HEK293 (cell line): ENCODE measurements around the gene ZNF217.

ENCODE experiments used
- GLI4 ChIP-seq: fragments of 450-650 bp; formaldehyde crosslinking; IDR thresholded peaks from 2 replicates; pipeline ENCODE4 v1.5.1; 2016; ENCODE audit warnings: missing biosample characterization, missing genetic modification characterization
- GLIS2 ChIP-seq: fragments of 450-650 bp; formaldehyde crosslinking; IDR thresholded peaks from 2 replicates; pipeline ENCODE4 v1.5.1; 2016; ENCODE audit warnings: missing biosample characterization, missing genetic modification characterization
- IKZF3 ChIP-seq: fragments of 450-650 bp; IDR thresholded peaks from 2 replicates; pipeline ENCODE4 v1.5.0; 2018; ENCODE audit warnings: missing biosample characterization, mild to moderate bottlenecking, missing genetic modification characterization, moderate library complexity
- MYNN ChIP-seq: fragments of 450-650 bp; formaldehyde crosslinking; IDR thresholded peaks from 2 replicates; pipeline ENCODE4 v1.5.1; 2016; ENCODE audit warnings: missing biosample characterization, missing genetic modification characterization, borderline replicate concordance
- SALL2 ChIP-seq: fragments of 450-650 bp; formaldehyde crosslinking; IDR thresholded peaks from 2 replicates; pipeline ENCODE4 v1.5.0; 2017; ENCODE audit warnings: missing biosample characterization, mild to moderate bottlenecking, missing genetic modification characterization, borderline replicate concordance
- SETDB1 ChIP-seq: IDR thresholded peaks from one replicate; pipeline ENCODE4 v1.6.1; 2017; ENCODE audit warnings: mild to moderate bottlenecking, low read length, moderate library complexity, mixed read lengths; ENCODE audit not compliant: insufficient read length
- SP2 ChIP-seq: fragments of 450-650 bp; formaldehyde crosslinking; IDR thresholded peaks from 2 replicates; pipeline ENCODE4 v1.5.1; 2016; ENCODE audit warnings: missing biosample characterization, missing genetic modification characterization
- ZBTB21 ChIP-seq: fragments of 450-650 bp; formaldehyde crosslinking; IDR thresholded peaks from 2 replicates; pipeline ENCODE4 v1.5.1; 2017; ENCODE audit warnings: missing biosample characterization, missing genetic modification characterization
- ZBTB8A ChIP-seq: fragments of 450-650 bp; formaldehyde crosslinking; IDR thresholded peaks from 2 replicates; pipeline ENCODE4 v1.5.1; 2016; ENCODE audit warnings: missing biosample characterization, missing genetic modification characterization
- ZFP37 ChIP-seq: fragments of 450-650 bp; formaldehyde crosslinking; IDR thresholded peaks from 2 replicates; pipeline ENCODE4 v1.5.1; 2016; ENCODE audit warnings: missing biosample characterization, missing genetic modification characterization
- ZNF10 ChIP-seq: fragments of 450-650 bp; formaldehyde crosslinking; IDR thresholded peaks from 2 replicates; pipeline ENCODE4 v1.5.1; 2017; ENCODE audit warnings: missing biosample characterization, missing genetic modification characterization
- ZNF121 ChIP-seq: fragments of 450-650 bp; formaldehyde crosslinking; IDR thresholded peaks from 2 replicates; pipeline ENCODE4 v1.5.1; 2016; ENCODE audit warnings: missing biosample characterization, missing genetic modification characterization
- ZNF184 ChIP-seq: fragments of 450-650 bp; IDR thresholded peaks from 2 replicates; pipeline ENCODE4 v1.5.1; 2018; ENCODE audit warnings: missing biosample characterization, mild to moderate bottlenecking, missing genetic modification characterization
- ZNF274 ChIP-seq, 2 experiments: fragments of 200-500 bp in 1 of 2; fragments of 450-650 bp in 1 of 2; sonication (Bioruptor generic) in 1 of 2; formaldehyde crosslinking in 1 of 2; IDR thresholded peaks; 2 replicates each; pipeline versions ENCODE4 v1.5.1 to v1.6.1; 2014 to 2016; ENCODE audit warnings: borderline replicate concordance in 1 of 2, inconsistent platforms in 1 of 2, low read length in 1 of 2, missing biosample characterization in 1 of 2, missing genetic modification characterization in 1 of 2
- ZNF280C ChIP-seq: fragments of 450-650 bp; formaldehyde crosslinking; IDR thresholded peaks from 2 replicates; pipeline ENCODE4 v1.5.1; 2016; ENCODE audit warnings: missing biosample characterization, missing genetic modification characterization
- ZNF311 ChIP-seq: fragments of 450-650 bp; formaldehyde crosslinking; IDR thresholded peaks from 2 replicates; pipeline ENCODE4 v1.5.1; 2017; ENCODE audit warnings: missing biosample characterization, missing genetic modification characterization, borderline replicate concordance
- ZNF366 ChIP-seq: fragments of 450-650 bp; formaldehyde crosslinking; conservative IDR thresholded peaks from 2 replicates; pipeline ENCODE4 v1.5.1; 2016; ENCODE audit warnings: missing biosample characterization, missing genetic modification characterization
- ZNF394 ChIP-seq: fragments of 450-650 bp; formaldehyde crosslinking; IDR thresholded peaks from 2 replicates; pipeline ENCODE4 v1.5.1; 2016; ENCODE audit warnings: missing biosample characterization, missing genetic modification characterization, mild to moderate bottlenecking, moderate library complexity, borderline replicate concordance
- ZNF473 ChIP-seq: fragments of 450-650 bp; formaldehyde crosslinking; IDR thresholded peaks from 2 replicates; pipeline ENCODE4 v1.5.1; 2017; ENCODE audit warnings: missing biosample characterization, missing genetic modification characterization
- ZNF555 ChIP-seq: fragments of 450-650 bp; formaldehyde crosslinking; conservative IDR thresholded peaks from 2 replicates; pipeline ENCODE4 v1.5.1; 2017; ENCODE audit warnings: missing biosample characterization, mild to moderate bottlenecking, missing genetic modification characterization, inconsistent platforms
- ZNF629 ChIP-seq: fragments of 450-650 bp; formaldehyde crosslinking; IDR thresholded peaks from 2 replicates; pipeline ENCODE4 v1.5.1; 2017; ENCODE audit warnings: missing biosample characterization, missing genetic modification characterization
- ZNF654 ChIP-seq: fragments of 450-650 bp; formaldehyde crosslinking; IDR thresholded peaks from 2 replicates; pipeline ENCODE4 v1.5.1; 2016; ENCODE audit warnings: low read depth, missing biosample characterization, missing genetic modification characterization
- ZNF660 ChIP-seq: fragments of 450-650 bp; IDR thresholded peaks from 2 replicates; pipeline ENCODE4 v1.5.1; 2018; ENCODE audit warnings: missing biosample characterization, mild to moderate bottlenecking, missing genetic modification characterization
- ZNF670 ChIP-seq: fragments of 450-650 bp; formaldehyde crosslinking; IDR thresholded peaks from 2 replicates; pipeline ENCODE4 v1.5.1; 2016; ENCODE audit warnings: missing biosample characterization, missing genetic modification characterization, low read depth
- ZNF701 ChIP-seq: fragments of 450-650 bp; formaldehyde crosslinking; IDR thresholded peaks from 2 replicates; pipeline ENCODE4 v1.5.1; 2016; ENCODE audit warnings: missing biosample characterization, missing genetic modification characterization
- ZNF768 ChIP-seq: fragments of 450-650 bp; formaldehyde crosslinking; IDR thresholded peaks from 2 replicates; pipeline ENCODE4 v1.5.1; 2018; ENCODE audit warnings: missing biosample characterization, mild to moderate bottlenecking, missing genetic modification characterization
- ZNF776 ChIP-seq: fragments of 450-650 bp; formaldehyde crosslinking; IDR thresholded peaks from 2 replicates; pipeline ENCODE4 v1.5.0; 2017; ENCODE audit warnings: missing biosample characterization, missing genetic modification characterization, borderline replicate concordance
- ZSCAN16 ChIP-seq: fragments of 450-650 bp; formaldehyde crosslinking; IDR thresholded peaks from 2 replicates; pipeline ENCODE4 v1.5.1; 2016; ENCODE audit warnings: missing biosample characterization, missing genetic modification characterization
- ZSCAN23 ChIP-seq: fragments of 450-650 bp; formaldehyde crosslinking; IDR thresholded peaks from 2 replicates; pipeline ENCODE4 v1.5.1; 2016; ENCODE audit warnings: missing biosample characterization, missing genetic modification characterization
- TF ChIP-seq, protein P1 (sequence below): fragments of 450-650 bp; formaldehyde crosslinking; IDR thresholded peaks from 2 replicates; pipeline ENCODE4 v1.5.1; 2017; ENCODE audit warnings: missing biosample characterization, missing genetic modification characterization
- TF ChIP-seq, protein P2 (sequence below): fragments of 450-650 bp; formaldehyde crosslinking; IDR thresholded peaks from 2 replicates; pipeline ENCODE4 v1.5.1; 2016; ENCODE audit warnings: missing biosample characterization, missing genetic modification characterization
- TF ChIP-seq, protein P3 (sequence below): fragments of 450-650 bp; formaldehyde crosslinking; IDR thresholded peaks from 2 replicates; pipeline ENCODE4 v1.5.1; 2016; ENCODE audit warnings: missing biosample characterization, missing genetic modification characterization
- TF ChIP-seq, protein P4 (sequence below): fragments of 450-650 bp; formaldehyde crosslinking; IDR thresholded peaks from 2 replicates; pipeline ENCODE4 v1.5.1; 2016; ENCODE audit warnings: missing biosample characterization, missing genetic modification characterization

The ZNF217 gene

GRCh38 chr20:53621482-53622246 lies 28.0 kb upstream of the ZNF217 start (continued):
- no peak for TF ChIP-seq ZNF768 (tag by site-specific recombination)
- TF ChIP-seq ZNF311 (tag by site-specific recombination), result no peak
- TF ChIP-seq ZNF660 (tag by site-specific recombination), result no peak
- TF ChIP-seq ZNF394 (tag by site-specific recombination), result peak; percentile 34; the same call in 1 of the 2 replicates
- peak; percentile 17 for TF ChIP-seq SP2 (tag by site-specific recombination)
- TF ChIP-seq MYNN (tag by site-specific recombination), result no peak
- TF ChIP-seq ZSCAN16 (tag by site-specific recombination), result no peak
- 0 out of 2 replicates have a peak, but pooled peaks have one; percentile 46 for TF ChIP-seq ZBTB21 (tag by site-specific recombination)
- no peak for TF ChIP-seq ZNF701 (tag by site-specific recombination)
- TF ChIP-seq, protein P1, sequence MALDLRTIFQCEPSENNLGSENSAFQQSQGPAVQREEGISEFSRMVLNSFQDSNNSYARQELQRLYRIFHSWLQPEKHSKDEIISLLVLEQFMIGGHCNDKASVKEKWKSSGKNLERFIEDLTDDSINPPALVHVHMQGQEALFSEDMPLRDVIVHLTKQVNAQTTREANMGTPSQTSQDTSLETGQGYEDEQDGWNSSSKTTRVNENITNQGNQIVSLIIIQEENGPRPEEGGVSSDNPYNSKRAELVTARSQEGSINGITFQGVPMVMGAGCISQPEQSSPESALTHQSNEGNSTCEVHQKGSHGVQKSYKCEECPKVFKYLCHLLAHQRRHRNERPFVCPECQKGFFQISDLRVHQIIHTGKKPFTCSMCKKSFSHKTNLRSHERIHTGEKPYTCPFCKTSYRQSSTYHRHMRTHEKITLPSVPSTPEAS, result no peak
- TF ChIP-seq ZNF10 (tag by site-specific recombination), result no peak
- TF ChIP-seq ZNF654 (tag by site-specific recombination), result no peak
- TF ChIP-seq GLIS2 (tag by site-specific recombination), result peak; percentile 81
- TF ChIP-seq SETDB1, result no peak
- no peak for TF ChIP-seq SALL2
- TF ChIP-seq ZBTB8A, result peak; percentile 87
- TF ChIP-seq, protein P2, sequence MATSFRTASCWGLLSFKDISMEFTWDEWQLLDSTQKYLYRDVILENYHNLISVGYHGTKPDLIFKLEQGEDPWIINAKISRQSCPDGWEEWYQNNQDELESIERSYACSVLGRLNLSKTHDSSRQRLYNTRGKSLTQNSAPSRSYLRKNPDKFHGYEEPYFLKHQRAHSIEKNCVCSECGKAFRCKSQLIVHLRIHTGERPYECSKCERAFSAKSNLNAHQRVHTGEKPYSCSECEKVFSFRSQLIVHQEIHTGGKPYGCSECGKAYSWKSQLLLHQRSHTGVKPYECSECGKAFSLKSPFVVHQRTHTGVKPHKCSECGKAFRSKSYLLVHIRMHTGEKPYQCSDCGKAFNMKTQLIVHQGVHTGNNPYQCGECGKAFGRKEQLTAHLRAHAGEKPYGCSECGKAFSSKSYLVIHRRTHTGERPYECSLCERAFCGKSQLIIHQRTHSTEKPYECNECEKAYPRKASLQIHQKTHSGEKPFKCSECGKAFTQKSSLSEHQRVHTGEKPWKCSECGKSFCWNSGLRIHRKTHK (tag by site-specific recombination), result no peak
- TF ChIP-seq ZSCAN23 (tag by site-specific recombination), result no peak
- TF ChIP-seq, protein P3, sequence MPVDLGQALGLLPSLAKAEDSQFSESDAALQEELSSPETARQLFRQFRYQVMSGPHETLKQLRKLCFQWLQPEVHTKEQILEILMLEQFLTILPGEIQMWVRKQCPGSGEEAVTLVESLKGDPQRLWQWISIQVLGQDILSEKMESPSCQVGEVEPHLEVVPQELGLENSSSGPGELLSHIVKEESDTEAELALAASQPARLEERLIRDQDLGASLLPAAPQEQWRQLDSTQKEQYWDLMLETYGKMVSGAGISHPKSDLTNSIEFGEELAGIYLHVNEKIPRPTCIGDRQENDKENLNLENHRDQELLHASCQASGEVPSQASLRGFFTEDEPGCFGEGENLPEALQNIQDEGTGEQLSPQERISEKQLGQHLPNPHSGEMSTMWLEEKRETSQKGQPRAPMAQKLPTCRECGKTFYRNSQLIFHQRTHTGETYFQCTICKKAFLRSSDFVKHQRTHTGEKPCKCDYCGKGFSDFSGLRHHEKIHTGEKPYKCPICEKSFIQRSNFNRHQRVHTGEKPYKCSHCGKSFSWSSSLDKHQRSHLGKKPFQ (tag by site-specific recombination), result no peak
- peak; percentile 57 for TF ChIP-seq ZNF629 (tag by site-specific recombination)
- TF ChIP-seq ZNF366, result peak; percentile 63
- no peak for TF ChIP-seq ZNF184 (tag by site-specific recombination)
- TF ChIP-seq ZNF555 (tag by site-specific recombination), result no peak
- TF ChIP-seq ZNF670 (tag by site-specific recombination), result no peak
- no peak for TF ChIP-seq ZNF274 (IDR thresholded peaks at IDR 0.05; ENCODE audit: low read length)
- TF ChIP-seq ZNF274 (tag by site-specific recombination; IDR thresholded peaks at IDR 0.05; ENCODE audit: borderline replicate concordance), result no peak
- peak; percentile 71 for TF ChIP-seq IKZF3 (tag by site-specific recombination)
- no peak for TF ChIP-seq ZNF121
- no peak for TF ChIP-seq ZFP37
- TF ChIP-seq ZNF473, result no peak
- TF ChIP-seq, protein P4, sequence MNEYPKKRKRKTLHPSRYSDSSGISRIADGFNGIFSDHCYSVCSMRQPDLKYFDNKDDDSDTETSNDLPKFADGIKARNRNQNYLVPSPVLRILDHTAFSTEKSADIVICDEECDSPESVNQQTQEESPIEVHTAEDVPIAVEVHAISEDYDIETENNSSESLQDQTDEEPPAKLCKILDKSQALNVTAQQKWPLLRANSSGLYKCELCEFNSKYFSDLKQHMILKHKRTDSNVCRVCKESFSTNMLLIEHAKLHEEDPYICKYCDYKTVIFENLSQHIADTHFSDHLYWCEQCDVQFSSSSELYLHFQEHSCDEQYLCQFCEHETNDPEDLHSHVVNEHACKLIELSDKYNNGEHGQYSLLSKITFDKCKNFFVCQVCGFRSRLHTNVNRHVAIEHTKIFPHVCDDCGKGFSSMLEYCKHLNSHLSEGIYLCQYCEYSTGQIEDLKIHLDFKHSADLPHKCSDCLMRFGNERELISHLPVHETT (tag by site-specific recombination), result peak; percentile 17; the same call in 1 of the 2 replicates
- no peak for TF ChIP-seq ZNF280C
- no peak for TF ChIP-seq ZNF776
- no peak for TF ChIP-seq GLI4 (tag by site-specific recombination)
